ENCODE measurements around the gene WSCD2.

- TF ChIP-seq CTCF (IDR thresholded peaks at IDR 0.05; ENCODE audit: insufficient read depth, low read length): no peak
- no peak for TF ChIP-seq POLR2AphosphoS5 (IDR thresholded peaks at IDR 0.05; ENCODE audit: low read depth)
- TF ChIP-seq, protein P1, sequence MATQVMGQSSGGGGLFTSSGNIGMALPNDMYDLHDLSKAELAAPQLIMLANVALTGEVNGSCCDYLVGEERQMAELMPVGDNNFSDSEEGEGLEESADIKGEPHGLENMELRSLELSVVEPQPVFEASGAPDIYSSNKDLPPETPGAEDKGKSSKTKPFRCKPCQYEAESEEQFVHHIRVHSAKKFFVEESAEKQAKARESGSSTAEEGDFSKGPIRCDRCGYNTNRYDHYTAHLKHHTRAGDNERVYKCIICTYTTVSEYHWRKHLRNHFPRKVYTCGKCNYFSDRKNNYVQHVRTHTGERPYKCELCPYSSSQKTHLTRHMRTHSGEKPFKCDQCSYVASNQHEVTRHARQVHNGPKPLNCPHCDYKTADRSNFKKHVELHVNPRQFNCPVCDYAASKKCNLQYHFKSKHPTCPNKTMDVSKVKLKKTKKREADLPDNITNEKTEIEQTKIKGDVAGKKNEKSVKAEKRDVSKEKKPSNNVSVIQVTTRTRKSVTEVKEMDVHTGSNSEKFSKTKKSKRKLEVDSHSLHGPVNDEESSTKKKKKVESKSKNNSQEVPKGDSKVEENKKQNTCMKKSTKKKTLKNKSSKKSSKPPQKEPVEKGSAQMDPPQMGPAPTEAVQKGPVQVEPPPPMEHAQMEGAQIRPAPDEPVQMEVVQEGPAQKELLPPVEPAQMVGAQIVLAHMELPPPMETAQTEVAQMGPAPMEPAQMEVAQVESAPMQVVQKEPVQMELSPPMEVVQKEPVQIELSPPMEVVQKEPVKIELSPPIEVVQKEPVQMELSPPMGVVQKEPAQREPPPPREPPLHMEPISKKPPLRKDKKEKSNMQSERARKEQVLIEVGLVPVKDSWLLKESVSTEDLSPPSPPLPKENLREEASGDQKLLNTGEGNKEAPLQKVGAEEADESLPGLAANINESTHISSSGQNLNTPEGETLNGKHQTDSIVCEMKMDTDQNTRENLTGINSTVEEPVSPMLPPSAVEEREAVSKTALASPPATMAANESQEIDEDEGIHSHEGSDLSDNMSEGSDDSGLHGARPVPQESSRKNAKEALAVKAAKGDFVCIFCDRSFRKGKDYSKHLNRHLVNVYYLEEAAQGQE (IDR thresholded peaks at IDR 0.05; ENCODE audit: insufficient replicate concordance, low read depth): no peak
- TF ChIP-seq SPI1 (IDR thresholded peaks at IDR 0.05; ENCODE audit: borderline replicate concordance, low read depth): no peak
These were observed 106.8 kb downstream of the WSCD2 start for GRCh38 chr12:108235985-108236263.

Data from HL-60 (cell line).